Fibroblast of lung (primary cell): Measurements from ENCODE around the gene TIAM2.

Source experiments
- CTCF ChIP-seq, 2 donors: IDR thresholded peaks in 1 of 2; conservative IDR thresholded peaks in 1 of 2; 1 replicate in 1 of 2; 2 replicates in 1 of 2; pipeline ENCODE4 v1.5.1; 2011 to 2012; ENCODE audit warnings: low read length in 2 of 2, control low read depth in 1 of 2, inconsistent platforms in 1 of 2, low read depth in 1 of 2, mild to moderate bottlenecking in 1 of 2
- EZH2 ChIP-seq: IDR thresholded peaks from 2 replicates; pipeline ENCODE4 v1.5.1; 2012; ENCODE audit warnings: low read length, control low read depth, mild to moderate bottlenecking; ENCODE audit errors: missing control alignments

GRCh38 chr6:155227046-155227445, 231.9 kb downstream of the TIAM2 start:
- TF ChIP-seq CTCF (conservative IDR thresholded peaks at IDR 0.05 in 1 of 2, IDR thresholded peaks at IDR 0.05 in 1 of 2; ENCODE audit: low read depth in 1 of 2, low read length in 2 of 2) = no peak
- no peak for TF ChIP-seq EZH2
